ENCODE measurements around the gene ACACA.

DNA sequence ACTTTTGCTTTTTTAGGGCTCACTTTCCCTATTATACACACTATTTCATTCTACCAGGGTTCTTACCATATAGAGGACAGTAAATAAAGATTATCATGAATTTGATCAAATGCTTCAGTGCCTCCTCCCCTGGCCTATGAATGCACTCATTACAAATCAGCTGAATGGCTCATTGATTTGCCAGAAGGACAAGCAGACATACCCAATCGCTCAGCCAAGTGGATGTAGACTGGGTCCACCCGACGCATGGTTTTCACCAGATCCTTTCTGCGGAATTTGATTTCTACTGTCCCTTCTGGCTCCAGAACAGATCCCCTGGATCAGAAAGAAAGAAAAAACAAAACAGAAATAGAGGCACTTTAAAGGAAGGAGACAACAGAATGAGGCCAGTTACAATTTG, 295.3 kb downstream of the ACACA start:
- TF ChIP-seq, protein P1, sequence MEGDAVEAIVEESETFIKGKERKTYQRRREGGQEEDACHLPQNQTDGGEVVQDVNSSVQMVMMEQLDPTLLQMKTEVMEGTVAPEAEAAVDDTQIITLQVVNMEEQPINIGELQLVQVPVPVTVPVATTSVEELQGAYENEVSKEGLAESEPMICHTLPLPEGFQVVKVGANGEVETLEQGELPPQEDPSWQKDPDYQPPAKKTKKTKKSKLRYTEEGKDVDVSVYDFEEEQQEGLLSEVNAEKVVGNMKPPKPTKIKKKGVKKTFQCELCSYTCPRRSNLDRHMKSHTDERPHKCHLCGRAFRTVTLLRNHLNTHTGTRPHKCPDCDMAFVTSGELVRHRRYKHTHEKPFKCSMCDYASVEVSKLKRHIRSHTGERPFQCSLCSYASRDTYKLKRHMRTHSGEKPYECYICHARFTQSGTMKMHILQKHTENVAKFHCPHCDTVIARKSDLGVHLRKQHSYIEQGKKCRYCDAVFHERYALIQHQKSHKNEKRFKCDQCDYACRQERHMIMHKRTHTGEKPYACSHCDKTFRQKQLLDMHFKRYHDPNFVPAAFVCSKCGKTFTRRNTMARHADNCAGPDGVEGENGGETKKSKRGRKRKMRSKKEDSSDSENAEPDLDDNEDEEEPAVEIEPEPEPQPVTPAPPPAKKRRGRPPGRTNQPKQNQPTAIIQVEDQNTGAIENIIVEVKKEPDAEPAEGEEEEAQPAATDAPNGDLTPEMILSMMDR (conservative IDR thresholded peaks at IDR 0.05; ENCODE audit: low read depth, low read length), result no peak
- TF ChIP-seq EZH2 (IDR thresholded peaks at IDR 0.05; ENCODE audit: low read length, unreplicated experiment), result no peak
- TF ChIP-seq EZH2phosphoT487 (IDR thresholded peaks at IDR 0.05; ENCODE audit: borderline replicate concordance, low read length), result no peak
